ENCODE results near the gene SNAI1. TPM values are rescaled to one million over a fixed set of nuclear protein-coding genes. Genes with fewer than 3 reads are reported as not detected.

SNAI1 gene
- total RNA-seq, 1 experiment from 2014 or later, result 5.4 TPM

- Histone ChIP-seq H3K27ac (ENCODE audit: low read length) (no peak overlapping the region), H3K4me1 (ENCODE audit: insufficient read depth, low read length) (peaks cover 24% of the 10 kb centered on the region), H3K9me3 (ENCODE audit: low read length) (no peaks in the 10 kb centered on the region), H3K36me3 (ENCODE audit: low read depth, low read length) (no peaks in the 10 kb centered on the region), H3K79me2 (ENCODE audit: low read length) (no peaks in the 10 kb centered on the region), H3K9me2 (replicated peaks; ENCODE audit: low read length) (no peaks in the 10 kb centered on the region), H2AFZ (ENCODE audit: low read length) (no peak overlapping the region), H3F3A (ENCODE audit: low read length, unreplicated experiment) (no peaks in the 10 kb centered on the region), H3K4me3 (ENCODE audit: low read length) (no peak overlapping the region), H3K27me3 (ENCODE audit: low read length) (no peaks in the 10 kb centered on the region), H4K20me1 (ENCODE audit: low read length) (no peaks in the 10 kb centered on the region), H3K4me2 (ENCODE audit: low read length) (no peak overlapping the region), H3K9ac (ENCODE audit: low read length) (no peak overlapping the region)
- no peak for ATAC-seq
- DNase-seq, result no peak
- CTCF ChIA-PET, result interaction anchor here (0.7 kb wide), 1 partner anchor 73 kb away, joined by 3 read pairs; no protein-coding TSS in a partner anchor
- TF ChIP-seq EZH2phosphoT487 (IDR thresholded peaks at IDR 0.05; ENCODE audit: borderline replicate concordance, low read length) (no peak), CTCF (conservative IDR thresholded peaks at IDR 0.05; ENCODE audit: low read depth, low read length) (no peak), EZH2 (IDR thresholded peaks at IDR 0.05; ENCODE audit: low read length, unreplicated experiment) (no peak)
- POLR2A ChIA-PET (ENCODE audit: unreplicated experiment), result interaction anchor here (0.6 kb wide), 1 partner anchor 518 kb away, joined by 3 read pairs; no protein-coding TSS in a partner anchor
- intact Hi-C loops (cut with micrococcal nuclease), result no loop called here
- BruUV-seq (replicated peaks), result no TSS peak
Observed at GRCh38 chr20:50037575-50037974, 54.8 kb downstream of the SNAI1 start.

GRCh38 chr20:50038169-50038568 is 55.4 kb downstream of the SNAI1 start:
- CTCF ChIA-PET, result no interaction called here
- Histone ChIP-seq H2AFZ (ENCODE audit: low read length) (no peak overlapping the region), H3K4me2 (ENCODE audit: low read length) (no peak overlapping the region), H3F3A (ENCODE audit: low read length, unreplicated experiment) (no peaks in the 10 kb centered on the region), H3K27ac (ENCODE audit: low read length) (no peak overlapping the region), H4K20me1 (ENCODE audit: low read length) (no peaks in the 10 kb centered on the region), H3K9ac (ENCODE audit: low read length) (no peak overlapping the region), H3K36me3 (ENCODE audit: low read depth, low read length) (no peaks in the 10 kb centered on the region), H3K79me2 (ENCODE audit: low read length) (no peaks in the 10 kb centered on the region), H3K4me3 (ENCODE audit: low read length) (no peak overlapping the region), H3K9me2 (replicated peaks; ENCODE audit: low read length) (no peaks in the 10 kb centered on the region), H3K27me3 (ENCODE audit: low read length) (no peaks in the 10 kb centered on the region), H3K4me1 (ENCODE audit: insufficient read depth, low read length) (peaks cover 19% of the 10 kb centered on the region), H3K9me3 (ENCODE audit: low read length) (no peaks in the 10 kb centered on the region)
- no TSS peak for BruUV-seq (replicated peaks)
- no peak for DNase-seq
- POLR2A ChIA-PET (ENCODE audit: unreplicated experiment), result no interaction called here
- TF ChIP-seq EZH2phosphoT487 (IDR thresholded peaks at IDR 0.05; ENCODE audit: borderline replicate concordance, low read length) (no peak), CTCF (conservative IDR thresholded peaks at IDR 0.05; ENCODE audit: low read depth, low read length) (no peak), EZH2 (IDR thresholded peaks at IDR 0.05; ENCODE audit: low read length, unreplicated experiment) (no peak)
- intact Hi-C loops (cut with micrococcal nuclease), result no loop called here
- ATAC-seq, result no peak

Other genes starting within 250 kb of the SNAI1 start
- 11.7 and 13.1 TPM in 2 replicates for gene SLC9A8, start 170.2 kb upstream of the SNAI1 start, total RNA-seq (2014; rRNA removed)
- gene SPATA2, start 67.5 kb upstream of the SNAI1 start, total RNA-seq (2014; rRNA removed), result 7.4 and 8.1 TPM in 2 replicates
- 106 and 133 TPM in 2 replicates for gene RNF114, start 46.6 kb upstream of the SNAI1 start, total RNA-seq (2014; rRNA removed)
- gene UBE2V1, start 130.2 kb downstream of the SNAI1 start, total RNA-seq (2014; rRNA removed), result 118 and 119 TPM in 2 replicates
- gene PEDS1, start 170.7 kb downstream of the SNAI1 start, total RNA-seq (2014; rRNA removed), result 53.8 and 59.1 TPM in 2 replicates
- 103 and 122 TPM in 2 replicates for gene CEBPB, start 207.8 kb downstream of the SNAI1 start, total RNA-seq (2014; rRNA removed)